ENCODE measurements around the gene NCKIPSD.

The NCKIPSD gene

GRCh38 chr3:48660800-48661400 is 24.8 kb downstream of the NCKIPSD start:
- Histone ChIP-seq H3K27ac (no peak overlapping the region), H3K4me3 (peak overlapping the region; percentile 90)
- TF ChIP-seq CTCF (IDR thresholded peaks at IDR 0.05), result no peak
- no peak for DNase-seq (ENCODE audit: low spot score)

- no peak for TF ChIP-seq CTCF (IDR thresholded peaks at IDR 0.05)
- Histone ChIP-seq H3K4me3 (peak overlapping the region; percentile 88), H3K27ac (peak overlapping the region; percentile 70 to 88)
- DNase-seq (ENCODE audit: low spot score), result no peak
Observed at GRCh38 chr3:48656841-48657281, 28.9 kb downstream of the NCKIPSD start.

- peak; percentile 86 for DNase-seq (ENCODE audit: low spot score)
- Histone ChIP-seq H3K27ac (peak overlapping the region; percentile 70 to 88), H3K4me3 (peak overlapping the region; percentile 88)
- TF ChIP-seq CTCF (IDR thresholded peaks at IDR 0.05), result peak; percentile 56
Observed at GRCh38 chr3:48656061-48656840, 29.5 kb downstream of the NCKIPSD start.

GRCh38 chr3:48655606-48656005 is 30.1 kb downstream of the NCKIPSD start:
- TF ChIP-seq CTCF (IDR thresholded peaks at IDR 0.05), result no peak
- Histone ChIP-seq H3K4me3 (peak overlapping the region; percentile 88), H3K27ac (peak overlapping the region; percentile 70 to 88)
- DNase-seq (ENCODE audit: low spot score), result no peak

GRCh38 chr3:48655063-48655462 is 30.7 kb downstream of the NCKIPSD start:
- no peak for DNase-seq (ENCODE audit: low spot score)
- Histone ChIP-seq H3K4me3 (no peak overlapping the region), H3K27ac (peak overlapping the region in 1 of 2 donors; percentile 88)
- no peak for TF ChIP-seq CTCF (IDR thresholded peaks at IDR 0.05)

- DNase-seq (ENCODE audit: low spot score), result no peak
- Histone ChIP-seq H3K27ac (no peak overlapping the region), H3K4me3 (no peak overlapping the region)
- TF ChIP-seq CTCF (IDR thresholded peaks at IDR 0.05), result no peak
Observed at GRCh38 chr3:48652923-48653715, 32.6 kb downstream of the NCKIPSD start.

All from coronary artery (tissue), 2 donors.